BE2C (cell line): Measurements from ENCODE around the gene ZNF136.

ENCODE experiments used
- DNase-seq: peaks from one replicate; pipeline ENCODE4 v3.0.0-alpha.2; 2020
- H3K27me3 ChIP-seq: fragments of 250-450 bp; sonication (Bioruptor Pico); 2 replicates; pipeline ENCODE4 v1.5.1; 2020; ENCODE audit warnings: mild to moderate bottlenecking
- H3K36me3 ChIP-seq: fragments of 250-450 bp; sonication (Bioruptor Pico); 2 replicates; pipeline ENCODE4 v1.5.1; 2020; ENCODE audit warnings: mild to moderate bottlenecking
- H3K4me1 ChIP-seq: fragments of 250-450 bp; sonication (Bioruptor Pico); 2 replicates; pipeline ENCODE4 v1.5.1; 2020
- H3K4me3 ChIP-seq: 2 replicates; pipeline ENCODE4 v1.5.1; 2011; ENCODE audit warnings: low read depth, low read length
- H3K9me3 ChIP-seq: fragments of 250-450 bp; sonication (Bioruptor Pico); 2 replicates; pipeline ENCODE4 v1.5.1; 2020
- CTCF ChIP-seq: IDR thresholded peaks from 2 replicates; pipeline ENCODE4 v1.5.1; 2012; ENCODE audit warnings: mild to moderate bottlenecking, low read depth, low read length

Gene ZNF136

GRCh38 chr19:12199757-12200419 is 37.0 kb downstream of the ZNF136 start:
- Histone ChIP-seq H3K27me3 (no peaks in the 10 kb centered on the region; the same call in 1 of the 2 replicates), H3K36me3 (no peaks in the 10 kb centered on the region), H3K4me3 (no peak overlapping the region), H3K9me3 (no peaks in the 10 kb centered on the region), H3K4me1 (no peaks in the 10 kb centered on the region)
- TF ChIP-seq CTCF: no peak
- no peak for DNase-seq

DNA sequence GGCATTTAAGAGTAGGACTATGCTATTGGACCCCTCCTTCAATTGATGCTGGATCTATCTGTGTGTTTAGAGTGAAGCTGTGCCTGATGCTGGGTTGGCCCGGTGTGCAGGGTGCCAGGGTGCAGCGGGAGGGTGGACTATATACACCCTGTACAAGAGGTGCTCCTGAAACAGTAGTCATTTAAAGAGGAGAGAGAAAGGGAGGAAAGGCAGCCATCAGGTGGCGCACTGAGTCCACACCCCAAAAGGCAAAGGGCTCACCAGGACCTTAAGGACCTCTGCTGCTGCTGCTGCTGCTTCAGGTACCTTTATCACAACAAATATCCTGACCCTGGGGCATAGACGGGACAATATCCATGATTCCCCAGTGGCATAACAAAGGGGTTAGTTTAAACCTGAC is 39.4 kb downstream of the ZNF136 start:
- peak; percentile 36 for TF ChIP-seq CTCF

GRCh38 chr19:12205296-12205695 is 42.4 kb downstream of the ZNF136 start:
- Histone ChIP-seq H3K9me3 (no peaks in the 10 kb centered on the region), H3K27me3 (no peaks in the 10 kb centered on the region), H3K4me3 (no peak overlapping the region), H3K36me3 (no peaks in the 10 kb centered on the region), H3K4me1 (no peaks in the 10 kb centered on the region)
- DNase-seq: no peak
- TF ChIP-seq CTCF: no peak

More for the DNA sequence above, 39.4 kb downstream of the ZNF136 start:
- Histone ChIP-seq H3K27me3 (no peaks in the 10 kb centered on the region), H3K4me1 (no peaks in the 10 kb centered on the region), H3K36me3 (no peaks in the 10 kb centered on the region), H3K9me3 (no peaks in the 10 kb centered on the region), H3K4me3 (no peak overlapping the region)
- DNase-seq: no peak

GRCh38 chr19:12208221-12208620 is 45.3 kb downstream of the ZNF136 start:
- Histone ChIP-seq H3K27me3 (no peaks in the 10 kb centered on the region), H3K9me3 (no peaks in the 10 kb centered on the region)
- no peak for TF ChIP-seq CTCF

DNA sequence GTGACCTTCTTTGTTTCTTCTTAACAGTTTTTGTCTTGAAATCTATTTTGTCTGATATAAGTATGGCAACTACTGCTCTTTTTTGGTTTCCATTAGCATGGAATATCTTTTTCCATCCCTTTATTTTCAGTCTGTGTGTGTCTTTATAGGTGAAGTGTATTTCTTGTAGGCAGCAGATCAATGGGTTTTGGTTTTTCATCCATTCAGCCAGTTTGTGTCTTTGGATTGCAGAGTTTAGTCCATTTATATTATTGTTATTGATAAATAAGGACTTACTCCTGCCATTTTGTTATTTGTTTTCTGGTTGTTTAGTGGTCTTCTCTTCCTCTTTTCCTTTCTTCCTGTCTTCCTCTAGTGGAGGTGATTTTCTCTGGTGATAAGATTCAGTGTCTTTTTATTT is 54.4 kb downstream of the ZNF136 start:
- no peaks in the 10 kb centered on the region for H3K27me3 ChIP-seq
- no peaks in the 10 kb centered on the region for H3K36me3 ChIP-seq
- no peak for TF ChIP-seq CTCF
- H3K4me1 ChIP-seq: no peaks in the 10 kb centered on the region
- no peak for DNase-seq
- H3K4me3 ChIP-seq: no peak overlapping the region
- H3K9me3 ChIP-seq: no peaks in the 10 kb centered on the region; the same call in 1 of the 2 replicates

More at GRCh38 chr19:12208221-12208620, 45.3 kb downstream of the ZNF136 start:
- no peak overlapping the region for H3K4me3 ChIP-seq
- H3K4me1 ChIP-seq: no peaks in the 10 kb centered on the region
- H3K36me3 ChIP-seq: no peaks in the 10 kb centered on the region
- DNase-seq: no peak

- Histone ChIP-seq H3K36me3 (no peaks in the 10 kb centered on the region), H3K4me3 (no peak overlapping the region), H3K9me3 (peaks cover 3% of the 10 kb centered on the region), H3K4me1 (no peaks in the 10 kb centered on the region), H3K27me3 (no peaks in the 10 kb centered on the region)
- no peak for TF ChIP-seq CTCF
- DNase-seq: no peak
These were observed 60.2 kb downstream of the ZNF136 start for GRCh38 chr19:12222980-12223630.
